ENCODE results near the gene COMMD2.

Gene COMMD2

DNA sequence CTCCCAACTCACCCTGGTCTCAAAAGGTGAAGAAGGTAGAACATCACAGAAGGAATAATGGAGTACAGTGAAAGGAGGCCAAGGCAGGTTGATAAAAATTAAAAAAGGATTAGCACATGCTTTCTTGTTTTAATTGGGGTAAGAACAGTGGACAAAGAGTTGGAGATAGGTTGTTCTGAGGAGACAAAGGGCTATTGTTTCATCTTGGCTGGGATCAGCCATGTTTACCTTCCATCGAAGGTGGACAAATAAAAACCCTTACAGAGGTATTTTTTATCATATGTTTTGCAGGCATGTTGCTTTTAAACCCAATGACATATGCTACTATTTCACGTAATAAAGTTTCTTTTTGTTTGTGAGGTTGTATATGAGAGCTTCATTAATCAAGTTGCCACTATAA is 12.9 kb downstream of the COMMD2 start:
- Histone ChIP-seq H3K27ac (ENCODE audit: low read depth, low read length) (no peak overlapping the region), H3K79me2 (ENCODE audit: control insufficient read depth, low read length) (no peaks in the 10 kb centered on the region), H3K4me3 (ENCODE audit: low read length) (no peak overlapping the region), H3K36me3 (ENCODE audit: control insufficient read depth, low read length) (peaks cover 31% of the 10 kb centered on the region), H3K9me3 (ENCODE audit: control insufficient read depth, insufficient read depth, low read length) (no peaks in the 10 kb centered on the region), H3K27me3 (ENCODE audit: control insufficient read depth, low read length) (no peaks in the 10 kb centered on the region), H3K9me2 (replicated peaks; ENCODE audit: control insufficient read depth, low read length) (no peaks in the 10 kb centered on the region), H3K4me1 (ENCODE audit: control insufficient read depth, low read length) (no peaks in the 10 kb centered on the region), H4K20me1 (ENCODE audit: control insufficient read depth, insufficient read depth, low read depth, low read length) (no peaks in the 10 kb centered on the region), H3F3A (ENCODE audit: control insufficient read depth, insufficient read depth) (no peaks in the 10 kb centered on the region), H3K4me2 (ENCODE audit: low read length) (no peak overlapping the region)
- TF ChIP-seq, protein P1, sequence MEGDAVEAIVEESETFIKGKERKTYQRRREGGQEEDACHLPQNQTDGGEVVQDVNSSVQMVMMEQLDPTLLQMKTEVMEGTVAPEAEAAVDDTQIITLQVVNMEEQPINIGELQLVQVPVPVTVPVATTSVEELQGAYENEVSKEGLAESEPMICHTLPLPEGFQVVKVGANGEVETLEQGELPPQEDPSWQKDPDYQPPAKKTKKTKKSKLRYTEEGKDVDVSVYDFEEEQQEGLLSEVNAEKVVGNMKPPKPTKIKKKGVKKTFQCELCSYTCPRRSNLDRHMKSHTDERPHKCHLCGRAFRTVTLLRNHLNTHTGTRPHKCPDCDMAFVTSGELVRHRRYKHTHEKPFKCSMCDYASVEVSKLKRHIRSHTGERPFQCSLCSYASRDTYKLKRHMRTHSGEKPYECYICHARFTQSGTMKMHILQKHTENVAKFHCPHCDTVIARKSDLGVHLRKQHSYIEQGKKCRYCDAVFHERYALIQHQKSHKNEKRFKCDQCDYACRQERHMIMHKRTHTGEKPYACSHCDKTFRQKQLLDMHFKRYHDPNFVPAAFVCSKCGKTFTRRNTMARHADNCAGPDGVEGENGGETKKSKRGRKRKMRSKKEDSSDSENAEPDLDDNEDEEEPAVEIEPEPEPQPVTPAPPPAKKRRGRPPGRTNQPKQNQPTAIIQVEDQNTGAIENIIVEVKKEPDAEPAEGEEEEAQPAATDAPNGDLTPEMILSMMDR (IDR thresholded peaks at IDR 0.05; ENCODE audit: low read depth, low read length, poor library complexity, severe bottlenecking): no peak
- TF ChIP-seq EZH2phosphoT487 (IDR thresholded peaks at IDR 0.05; ENCODE audit: borderline replicate concordance, low read length): no peak

DNA sequence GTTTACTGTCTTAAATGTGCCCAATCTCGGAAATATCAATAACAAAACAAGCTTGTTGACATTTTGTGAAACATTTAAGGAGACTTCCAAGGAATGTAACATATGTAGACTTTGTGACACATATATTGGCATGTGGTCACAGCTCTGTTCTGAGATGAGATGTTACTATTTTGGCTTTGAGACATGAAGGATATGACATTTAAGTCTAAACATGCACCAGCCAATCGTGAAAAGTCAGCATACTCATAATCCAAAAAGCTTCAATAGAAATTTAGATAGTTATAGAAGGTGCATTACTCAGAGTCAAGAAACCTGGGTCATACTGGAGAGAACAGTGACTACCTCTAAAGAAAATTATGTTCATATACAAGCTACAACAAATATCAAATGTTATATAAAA is 13.4 kb downstream of the COMMD2 start:
- Histone ChIP-seq H3K4me2 (ENCODE audit: low read length) (no peak overlapping the region), H3K4me1 (ENCODE audit: control insufficient read depth, low read length) (no peaks in the 10 kb centered on the region), H3K4me3 (ENCODE audit: low read length) (no peak overlapping the region), H3K36me3 (ENCODE audit: control insufficient read depth, low read length) (peaks cover 26% of the 10 kb centered on the region), H3K79me2 (ENCODE audit: control insufficient read depth, low read length) (no peaks in the 10 kb centered on the region), H4K20me1 (ENCODE audit: control insufficient read depth, insufficient read depth, low read depth, low read length) (no peaks in the 10 kb centered on the region), H3K27ac (ENCODE audit: low read depth, low read length) (no peak overlapping the region), H3F3A (ENCODE audit: control insufficient read depth, insufficient read depth) (no peaks in the 10 kb centered on the region), H3K9me3 (ENCODE audit: control insufficient read depth, insufficient read depth, low read length) (no peaks in the 10 kb centered on the region), H3K9me2 (replicated peaks; ENCODE audit: control insufficient read depth, low read length) (no peaks in the 10 kb centered on the region), H3K27me3 (ENCODE audit: control insufficient read depth, low read length) (no peaks in the 10 kb centered on the region)
- TF ChIP-seq, protein P1 (IDR thresholded peaks at IDR 0.05; ENCODE audit: low read depth, low read length, poor library complexity, severe bottlenecking): no peak
- TF ChIP-seq EZH2phosphoT487 (IDR thresholded peaks at IDR 0.05; ENCODE audit: borderline replicate concordance, low read length): no peak

DNA sequence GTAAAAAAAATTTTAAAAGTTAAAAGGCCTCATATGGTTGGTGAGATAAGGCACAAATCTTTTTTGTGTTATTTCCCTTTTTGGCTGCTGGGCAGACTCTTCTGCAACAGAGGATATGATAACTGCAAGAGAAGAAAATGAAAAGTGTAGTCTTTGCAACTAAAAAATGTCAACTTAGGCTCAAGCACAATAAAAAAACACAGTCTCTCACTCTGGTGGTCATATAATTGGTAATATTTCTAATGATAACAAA is 15.4 kb downstream of the COMMD2 start:
- Histone ChIP-seq H3K4me1 (ENCODE audit: control insufficient read depth, low read length) (no peaks in the 10 kb centered on the region), H4K20me1 (ENCODE audit: control insufficient read depth, insufficient read depth, low read depth, low read length) (no peaks in the 10 kb centered on the region), H3K9me2 (replicated peaks; ENCODE audit: control insufficient read depth, low read length) (no peaks in the 10 kb centered on the region), H3K9me3 (ENCODE audit: control insufficient read depth, insufficient read depth, low read length) (no peaks in the 10 kb centered on the region), H3K4me2 (ENCODE audit: low read length) (no peak overlapping the region), H3K27me3 (ENCODE audit: control insufficient read depth, low read length) (no peaks in the 10 kb centered on the region; the same call in 1 of the 2 replicates), H3K36me3 (ENCODE audit: control insufficient read depth, low read length) (peaks cover 20% of the 10 kb centered on the region), H3K4me3 (ENCODE audit: low read length) (no peak overlapping the region), H3F3A (ENCODE audit: control insufficient read depth, insufficient read depth) (no peaks in the 10 kb centered on the region), H3K79me2 (ENCODE audit: control insufficient read depth, low read length) (no peaks in the 10 kb centered on the region), H3K27ac (ENCODE audit: low read depth, low read length) (no peak overlapping the region)
- TF ChIP-seq, protein P1 (IDR thresholded peaks at IDR 0.05; ENCODE audit: low read depth, low read length, poor library complexity, severe bottlenecking): no peak
- no peak for TF ChIP-seq EZH2phosphoT487 (IDR thresholded peaks at IDR 0.05; ENCODE audit: borderline replicate concordance, low read length)

Data from DOHH2 (cell line).